GM11168 (cell line): ENCODE results near the gene EPHB2.
"Not testable (repeated sequence)": the region's sequence is repeated elsewhere in the genome, so short reads cannot be mapped to it uniquely, and the experiment has no call there.

Source experiments
- in situ Hi-C: fragments of 300-500 bp; cut with MboI; formaldehyde crosslinking; loops from one replicate; pipeline ENCODE4 v1.12.0; 2022; ENCODE audit warnings: low sequenced_read_pairs; ENCODE audit not compliant: unreplicated experiment

EPHB2 gene

GRCh38 chr1:22710701-22711049 lies at the start of gene EPHB2:
Gene EPHB2 (plus strand): TSS chr1:22710839. CDS start chr1:22710983, 144 bp downstream.
- in situ Hi-C loops: no loop called here

GRCh38 chr1:22661880-22662279 lies 48.8 kb upstream of the EPHB2 start:
- in situ Hi-C loops: no loop called here

- in situ Hi-C loops: no loop called here
Measured at GRCh38 chr1:22662318-22662717, 48.3 kb upstream of the EPHB2 start.

GRCh38 chr1:22662986-22663408 lies 47.6 kb upstream of the EPHB2 start:
- in situ Hi-C loops: no loop called here

GRCh38 chr1:22665752-22666151 lies 44.9 kb upstream of the EPHB2 start:
- in situ Hi-C loops: no loop called here

GRCh38 chr1:22666412-22666811 lies 44.2 kb upstream of the EPHB2 start:
- in situ Hi-C loops: no loop called here

GRCh38 chr1:22668840-22669239 lies 41.8 kb upstream of the EPHB2 start:
- in situ Hi-C loops: not testable (repeated sequence)

GRCh38 chr1:22670352-22670975 lies 40.2 kb upstream of the EPHB2 start:
- in situ Hi-C loops: no loop called here

GRCh38 chr1:22671999-22672398 lies 38.6 kb upstream of the EPHB2 start:
- in situ Hi-C loops: no loop called here

GRCh38 chr1:22673486-22674409 lies 36.9 kb upstream of the EPHB2 start:
- in situ Hi-C loops: no loop called here

GRCh38 chr1:22674410-22674749 lies 36.3 kb upstream of the EPHB2 start:
- in situ Hi-C loops: no loop called here

GRCh38 chr1:22676151-22676550 lies 34.5 kb upstream of the EPHB2 start:
- in situ Hi-C loops: not testable (repeated sequence)

GRCh38 chr1:22676916-22677583 lies 33.6 kb upstream of the EPHB2 start:
- in situ Hi-C loops: no loop called here

GRCh38 chr1:22677931-22678896 lies 32.4 kb upstream of the EPHB2 start:
- in situ Hi-C loops: no loop called here

GRCh38 chr1:22680726-22681125 lies 29.9 kb upstream of the EPHB2 start:
- in situ Hi-C loops: no loop called here

- in situ Hi-C loops: no loop called here
Measured at GRCh38 chr1:22681556-22682276, 28.9 kb upstream of the EPHB2 start.

- in situ Hi-C loops: no loop called here
Measured at GRCh38 chr1:22683547-22683946, 27.1 kb upstream of the EPHB2 start.

- in situ Hi-C loops: no loop called here
Measured at GRCh38 chr1:22685591-22686059, 25.0 kb upstream of the EPHB2 start.

GRCh38 chr1:22687191-22687590 lies 23.4 kb upstream of the EPHB2 start:
- in situ Hi-C loops: no loop called here
